Measurements from ENCODE around the gene ASIC4.
A peak's percentile ranks its signal among the peaks of the same experiment; 100 is the strongest.

ASIC4 gene

GRCh38 chr2:219516888-219517287 is 2.6 kb downstream of the ASIC4 start:
- DNase-seq: no peak

- no peak for DNase-seq
Measured at GRCh38 chr2:219517954-219518778, 3.9 kb downstream of the ASIC4 start.

GRCh38 chr2:219519526-219519916 is 5.2 kb downstream of the ASIC4 start:
- DNase-seq: no peak

DNA sequence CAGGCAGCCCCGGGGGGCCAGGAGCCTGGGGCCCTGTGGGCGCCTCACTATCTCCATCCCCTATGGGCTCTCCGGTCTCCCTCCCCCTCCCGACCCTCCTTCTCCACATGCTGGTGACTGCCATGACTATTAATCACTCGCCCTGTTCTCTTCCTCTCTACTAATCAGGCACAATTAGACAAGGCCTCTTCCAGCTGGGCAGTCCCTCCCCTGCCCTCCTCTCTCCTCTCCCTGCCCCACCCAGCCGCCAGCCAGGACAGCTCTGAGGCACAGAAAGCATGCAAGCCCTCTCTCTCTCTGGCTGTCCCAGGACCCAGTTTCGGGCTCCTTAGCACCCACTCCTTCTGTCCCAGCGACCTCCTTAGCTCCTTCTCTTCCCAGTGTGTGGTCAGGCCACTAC is 5.8 kb downstream of the ASIC4 start:
- DNase-seq: no peak

GRCh38 chr2:219521066-219521880 is 7.0 kb downstream of the ASIC4 start:
- peak; percentile 30 for DNase-seq

DNA sequence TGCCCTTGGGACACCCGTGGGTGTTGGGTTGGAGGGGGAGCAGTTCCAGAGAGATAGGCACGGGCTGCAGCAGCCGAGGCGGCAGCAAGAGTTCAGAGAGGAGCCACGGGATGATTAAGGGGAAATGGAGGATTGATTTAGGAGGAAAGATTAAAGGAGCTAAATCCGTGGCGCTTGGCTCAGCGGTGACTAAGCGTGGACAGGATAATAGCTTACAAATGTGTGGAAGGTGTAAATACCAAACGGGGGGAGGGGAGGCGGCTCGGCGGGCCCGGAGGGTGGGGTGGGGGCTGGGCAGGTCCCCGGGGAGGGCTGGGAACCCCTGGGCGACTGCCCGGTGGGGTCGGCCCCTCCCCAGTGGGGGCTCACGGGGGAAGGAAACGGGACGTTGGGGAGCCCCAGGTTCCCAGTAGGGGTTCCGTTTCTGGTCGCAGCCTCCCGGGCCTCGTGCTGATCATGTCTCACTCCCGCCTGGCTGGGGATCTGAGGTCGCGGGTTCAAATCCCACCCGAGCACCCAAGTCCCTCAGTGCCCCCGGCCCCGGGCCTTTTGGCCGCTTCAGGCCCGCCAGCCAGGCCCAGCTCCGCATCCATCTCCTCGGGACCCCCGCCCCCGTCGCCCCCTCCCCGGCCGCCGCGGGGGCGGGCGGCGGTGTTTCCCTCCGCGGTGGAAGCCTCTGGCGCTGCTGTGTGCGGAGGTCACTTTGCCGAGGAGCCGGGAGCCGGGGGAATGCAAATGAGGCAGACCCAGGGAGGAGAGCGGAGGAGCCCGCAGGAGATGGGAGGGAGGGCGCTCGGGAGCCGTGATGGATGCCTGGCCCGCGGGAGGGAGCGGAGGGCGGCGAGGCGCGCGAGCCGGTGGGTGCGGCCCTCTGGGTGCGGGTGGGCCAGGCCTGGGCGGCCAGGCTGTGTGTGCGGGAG is 8.1 kb downstream of the ASIC4 start:
- no peak for DNase-seq

DNA sequence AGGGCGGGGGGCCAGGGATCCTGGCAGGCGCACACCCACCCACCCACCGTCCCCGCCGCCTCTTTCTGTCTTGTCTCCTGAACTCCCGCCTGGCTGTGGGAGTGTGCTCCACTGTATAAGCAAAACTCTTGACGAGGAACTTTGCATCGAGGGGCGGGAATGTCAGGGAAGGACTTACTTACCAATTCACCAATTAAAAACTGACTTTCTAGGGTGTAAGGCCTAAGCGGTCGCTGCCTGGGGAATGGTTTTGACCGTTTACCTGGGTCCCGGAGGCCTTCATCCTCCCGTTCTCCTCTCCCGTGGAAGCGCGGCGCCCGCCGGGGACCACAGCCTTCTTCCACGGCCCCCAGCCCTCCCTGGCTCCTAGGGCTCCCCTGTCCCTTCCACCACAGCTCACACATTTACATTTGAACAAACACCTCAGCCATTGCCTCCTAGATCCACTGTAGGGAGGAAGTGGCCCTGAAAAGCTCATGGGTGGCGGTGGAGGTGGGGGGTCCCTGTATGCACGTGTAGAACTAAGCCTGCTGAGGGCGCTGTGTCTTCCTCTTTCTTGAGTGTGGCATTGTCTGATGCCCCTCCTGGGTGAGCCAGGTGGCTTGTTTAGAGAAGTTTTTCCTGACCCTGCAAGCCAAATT is 8.9 kb downstream of the ASIC4 start:
- no peak for DNase-seq

GRCh38 chr2:219524817-219525216 is 10.5 kb downstream of the ASIC4 start:
- DNase-seq: no peak

DNA sequence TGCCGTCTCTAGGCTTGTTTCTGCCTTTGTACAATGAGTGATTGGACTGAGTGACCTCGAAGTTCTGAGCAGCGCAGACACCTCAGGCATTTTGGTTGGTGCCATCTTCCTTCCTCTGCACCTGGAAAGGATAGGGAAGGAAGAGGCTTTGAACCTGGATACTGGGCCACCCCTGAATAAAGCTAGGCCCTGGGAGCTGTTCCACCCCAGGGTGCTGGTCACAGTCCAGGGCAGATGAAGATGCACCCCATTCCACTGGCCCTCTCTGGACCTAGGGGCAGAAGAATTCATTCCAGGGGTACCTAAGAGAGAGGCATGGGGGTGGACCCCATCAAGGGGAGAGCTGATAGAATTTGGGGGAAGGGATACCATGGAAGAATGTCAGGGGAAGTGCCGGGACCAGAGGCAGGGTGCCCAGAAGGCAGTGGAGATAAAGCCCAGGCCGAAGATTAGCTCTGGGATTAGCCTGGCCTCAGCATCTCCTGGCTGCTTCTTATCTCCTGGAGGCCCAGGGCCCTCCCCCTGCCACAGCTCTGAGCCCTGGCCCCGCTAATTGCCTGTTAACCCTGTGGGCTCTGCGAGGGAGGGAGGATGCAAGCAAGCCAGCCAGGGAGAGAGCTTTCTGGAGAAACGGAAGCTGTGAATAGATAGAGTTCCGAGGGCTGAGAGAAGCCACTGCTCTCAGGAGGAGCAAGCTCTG is 11.4 kb downstream of the ASIC4 start:
- no peak for DNase-seq

GRCh38 chr2:219526320-219527075 is 12.2 kb downstream of the ASIC4 start:
- DNase-seq: no peak

DNA sequence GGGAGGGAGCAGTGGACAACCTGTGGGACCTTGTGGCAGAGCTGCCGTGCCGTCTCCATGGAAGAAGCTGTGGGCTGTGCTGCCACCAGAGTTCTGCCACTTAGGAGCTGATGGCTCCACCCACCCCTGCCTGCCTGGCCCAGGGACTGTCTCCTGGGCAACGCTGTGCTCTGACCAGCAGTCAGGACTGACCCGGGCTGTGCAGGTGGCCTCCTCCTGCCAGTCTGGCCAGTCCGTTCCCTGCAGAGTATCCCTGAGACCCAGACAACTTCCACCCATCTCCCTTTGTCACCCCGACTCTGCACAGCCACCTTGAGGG is 12.8 kb downstream of the ASIC4 start:
- DNase-seq: no peak

GRCh38 chr2:219527472-219527871 is 13.2 kb downstream of the ASIC4 start:
- no peak for DNase-seq

- DNase-seq: peak; percentile 80
Measured at GRCh38 chr2:219530048-219530963, 16.0 kb downstream of the ASIC4 start.

- no peak for DNase-seq
Measured at GRCh38 chr2:219531639-219532377, 17.5 kb downstream of the ASIC4 start.

GRCh38 chr2:219532378-219532649 is 18.0 kb downstream of the ASIC4 start:
- no peak for DNase-seq

DNA sequence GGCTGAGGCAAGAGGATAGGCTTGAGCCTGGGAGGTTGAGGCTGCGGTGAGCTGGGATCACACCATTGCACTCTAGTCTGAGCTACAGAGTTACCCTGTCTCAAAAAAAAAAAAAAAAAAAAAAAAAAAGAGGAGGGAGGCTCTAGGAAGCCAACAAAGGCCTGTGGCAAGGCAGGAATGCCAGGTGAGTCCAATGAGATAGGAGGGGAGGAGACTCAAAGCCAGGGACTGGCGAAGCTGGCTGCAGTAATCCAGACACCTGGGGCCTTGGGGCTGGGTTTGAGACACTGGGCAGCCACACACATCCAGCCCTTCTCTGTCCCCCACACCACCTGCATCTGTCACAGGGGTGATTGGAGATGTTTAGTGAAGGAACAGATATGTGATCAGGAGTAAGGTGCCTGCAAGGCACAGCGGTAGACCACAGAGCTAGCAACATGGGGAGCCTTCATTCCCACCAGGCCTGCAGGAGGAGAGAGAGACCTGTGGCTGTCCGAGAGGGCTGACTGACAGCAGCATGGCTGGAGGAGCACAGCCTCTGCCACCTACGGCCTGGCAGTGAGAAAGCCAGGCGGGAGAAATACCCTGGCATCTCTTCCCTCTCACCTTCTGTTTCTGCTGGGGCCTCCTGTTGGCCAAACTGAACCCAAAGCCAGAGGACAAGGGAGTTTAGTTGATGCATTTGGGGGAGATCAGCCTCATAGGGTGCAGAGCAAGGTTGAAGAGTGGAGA is 19.8 kb downstream of the ASIC4 start:
- DNase-seq: no peak

- DNase-seq: no peak
Measured at GRCh38 chr2:219536425-219536824, 22.1 kb downstream of the ASIC4 start.

GRCh38 chr2:219536967-219537366 is 22.7 kb downstream of the ASIC4 start:
- DNase-seq: no peak

Data from COR-L47 (cell line).